GM23248 (cell line): ENCODE data around the gene GID4.

Experiments used
- EZH2 ChIP-seq: fragments of 200-600 bp; sonication (generic); IDR thresholded peaks from 2 replicates; pipeline ENCODE4 v1.6.1; 2018; ENCODE audit warnings: antibody characterized with exemption, mild to moderate bottlenecking; ENCODE audit not compliant: insufficient read depth, poor library complexity, severe bottlenecking
- EZH2phosphoT487 ChIP-seq: fragments of 200-600 bp; sonication (generic); IDR thresholded peaks from 2 replicates; pipeline ENCODE4 v1.6.1; 2018; ENCODE audit warnings: antibody characterized with exemption, moderate library complexity, mild to moderate bottlenecking, low read depth; ENCODE audit not compliant: insufficient read depth

DNA sequence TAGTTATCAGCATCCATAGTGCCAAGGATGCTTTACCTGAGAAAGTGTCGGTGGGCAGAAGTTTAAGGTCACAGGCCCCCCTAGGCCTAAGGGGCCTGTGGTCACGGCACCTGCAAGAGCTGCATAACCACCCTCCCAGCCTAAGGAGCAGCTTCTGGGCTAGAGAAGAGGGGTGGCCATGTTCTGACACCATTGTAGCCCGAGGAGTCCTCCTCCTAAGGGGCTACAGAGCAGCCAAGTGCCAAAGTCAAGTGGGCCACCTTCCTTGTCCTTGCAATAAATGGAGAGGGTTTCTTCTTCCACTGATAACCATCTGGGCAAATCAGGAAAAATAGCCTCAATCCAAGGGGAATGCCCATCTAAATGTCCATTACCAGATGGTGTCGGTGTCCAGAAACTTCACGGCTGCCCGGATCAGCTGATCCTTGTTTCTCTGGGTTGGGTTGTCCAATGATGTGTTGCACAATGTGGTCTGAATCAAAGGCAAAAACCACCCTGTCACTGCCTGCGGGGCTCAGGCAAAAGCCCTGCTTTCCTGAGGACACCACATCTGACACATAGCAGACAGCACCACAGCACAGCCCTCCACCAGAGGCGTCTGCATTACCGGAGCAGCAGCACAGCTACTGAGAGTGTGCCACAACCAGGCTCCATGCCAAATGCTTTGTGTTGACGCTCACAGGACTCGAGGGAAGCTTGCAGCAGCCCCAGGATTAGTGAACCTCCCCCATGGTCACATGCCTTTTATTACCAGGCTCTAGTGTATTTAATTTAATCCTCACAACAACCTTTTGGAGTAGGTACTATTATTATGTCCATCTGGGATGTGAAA, 13.0 kb upstream of the GID4 start:
- no peak for TF ChIP-seq EZH2
- no peak for TF ChIP-seq EZH2phosphoT487
